Colonic mucosa (tissue), 4 donors: Measurements from ENCODE around the gene ZNF580. TPM values are rescaled to one million over a fixed set of nuclear protein-coding genes. Genes with fewer than 3 reads are reported as not detected.

ENCODE experiments used
- DNase-seq: peaks from one replicate; pipeline ENCODE4 v3.0.0-alpha.2; 2020
- H3K27ac ChIP-seq: fragments of 200-600 bp; one replicate; pipeline ENCODE4 v1.8.0; 2021
- H3K27me3 ChIP-seq: fragments of 200-600 bp; one replicate; pipeline ENCODE4 v1.8.0; 2021
- H3K36me3 ChIP-seq: fragments of 200-600 bp; one replicate; pipeline ENCODE4 v1.8.0; 2021
- H3K4me1 ChIP-seq: fragments of 200-600 bp; one replicate; pipeline ENCODE4 v1.8.0; 2021; ENCODE audit warnings: mild to moderate bottlenecking
- H3K4me3 ChIP-seq: fragments of 200-600 bp; one replicate; pipeline ENCODE4 v1.8.0; 2021
- H3K9ac ChIP-seq, 2 donors: one replicate each; pipeline ENCODE4 v1.7.0; 2013; ENCODE audit warnings: control low read depth in 2 of 2, low read depth in 2 of 2, low read length in 2 of 2
- H3K9me3 ChIP-seq: fragments of 200-600 bp; one replicate; pipeline ENCODE4 v1.8.0; 2021
- CTCF ChIP-seq: fragments of 200-600 bp; IDR thresholded peaks from one replicate; pipeline ENCODE4 v1.8.0; 2022; ENCODE audit warnings: antibody characterized with exemption, mild to moderate bottlenecking
- intact Hi-C: fragments of 100-400 bp; cut with DNase I; formaldehyde crosslinking; loops from one replicate; pipeline ENCODE4 v1.14.1; 2022
- total RNA-seq, 2 donors: library from RNA; stranded (reverse); fragmentation: NEBNext Ultra II Directional in 1 of 2; extraction: Animal tissue kit (Norgen Biotek cat#: 25700) in 1 of 2; gene quantifications; one replicate each; pipeline ENCODE4 v1.2.1, GENCODE V29; 2021
- donor health status: healthy.
- donor health status: DM: no; HTN: no; CAD: no.
- donor health status: DM: no; HTN: no; CAD: no.

ZNF580 gene
- total RNA-seq, 2 donors from 2014 or later, result 18.0 to 28.6 TPM

DNA sequence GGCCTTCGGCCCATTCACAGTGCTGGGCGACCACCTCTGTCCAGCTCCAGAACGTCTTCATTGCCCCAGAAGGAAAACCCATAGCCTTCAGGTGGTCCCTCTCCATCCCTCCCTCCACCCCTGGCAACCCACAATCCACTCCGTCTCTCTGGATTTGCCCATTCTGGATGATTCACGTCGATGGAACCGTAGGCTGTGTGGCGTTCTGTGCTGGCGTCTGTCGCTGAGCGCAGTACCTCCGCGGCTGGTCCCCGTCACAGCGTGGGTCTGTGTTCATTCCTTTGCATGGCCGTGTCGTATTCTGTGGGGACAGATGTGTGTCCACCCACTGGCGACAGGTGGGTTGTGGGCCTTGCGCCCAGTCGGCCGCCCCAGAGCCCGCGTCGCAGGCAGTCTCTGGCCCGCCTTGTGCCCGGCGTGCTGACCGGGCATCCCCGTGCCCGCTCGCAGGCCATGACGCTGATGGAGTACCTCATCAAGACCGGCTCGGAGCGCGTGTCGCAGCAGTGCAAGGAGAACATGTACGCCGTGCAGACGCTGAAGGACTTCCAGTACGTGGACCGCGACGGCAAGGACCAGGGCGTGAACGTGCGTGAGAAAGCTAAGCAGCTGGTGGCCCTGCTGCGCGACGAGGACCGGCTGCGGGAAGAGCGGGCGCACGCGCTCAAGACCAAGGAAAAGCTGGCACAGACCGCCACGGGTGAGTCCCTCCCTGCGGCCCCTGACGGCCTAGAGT is 44.3 kb downstream of the ZNF580 start:
- Histone ChIP-seq H3K9me3 (no peaks in the 10 kb centered on the region), H3K9ac (peak overlapping the region in 1 of 2 donors; percentile 78), H3K4me3 (no peak overlapping the region), H3K4me1 (peaks cover 42% of the 10 kb centered on the region), H3K27ac (peak overlapping the region; percentile 89), H3K36me3 (peaks cover 17% of the 10 kb centered on the region), H3K27me3 (no peaks in the 10 kb centered on the region)
- TF ChIP-seq CTCF, result no peak
- intact Hi-C loops, result no loop called here
- DNase-seq, result no peak

DNA sequence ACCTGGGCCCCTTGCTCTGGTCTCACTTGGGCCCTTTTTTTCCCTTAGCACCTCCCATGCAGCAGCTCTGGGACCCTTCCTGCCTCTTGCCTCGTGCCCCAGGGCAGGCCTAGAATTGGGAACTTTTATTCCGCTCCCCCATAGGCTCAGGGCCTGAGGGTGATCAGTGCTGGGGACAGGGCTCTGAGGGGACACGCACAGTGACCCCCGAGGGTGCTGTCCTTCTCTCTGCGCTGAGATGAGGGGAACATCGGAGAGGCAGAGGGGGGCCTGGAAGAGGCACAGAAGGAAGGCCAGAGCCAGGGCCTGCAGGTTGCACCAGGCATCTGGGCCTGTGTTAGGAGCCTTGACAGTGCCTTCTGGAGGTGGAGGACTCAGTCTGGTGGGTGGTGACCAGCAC is 45.0 kb downstream of the ZNF580 start:
- DNase-seq, result no peak
- TF ChIP-seq CTCF, result no peak
- no peaks in the 10 kb centered on the region for H3K27me3 ChIP-seq
- no peaks in the 10 kb centered on the region for H3K9me3 ChIP-seq
- intact Hi-C loops, result no loop called here
- no peak overlapping the region for H3K27ac ChIP-seq
- peaks cover 42% of the 10 kb centered on the region for H3K4me1 ChIP-seq
- peak overlapping the region in 1 of 2 donors; percentile 7 for H3K9ac ChIP-seq
- H3K4me3 ChIP-seq, result no peak overlapping the region
- H3K36me3 ChIP-seq, result peaks cover 23% of the 10 kb centered on the region

DNA sequence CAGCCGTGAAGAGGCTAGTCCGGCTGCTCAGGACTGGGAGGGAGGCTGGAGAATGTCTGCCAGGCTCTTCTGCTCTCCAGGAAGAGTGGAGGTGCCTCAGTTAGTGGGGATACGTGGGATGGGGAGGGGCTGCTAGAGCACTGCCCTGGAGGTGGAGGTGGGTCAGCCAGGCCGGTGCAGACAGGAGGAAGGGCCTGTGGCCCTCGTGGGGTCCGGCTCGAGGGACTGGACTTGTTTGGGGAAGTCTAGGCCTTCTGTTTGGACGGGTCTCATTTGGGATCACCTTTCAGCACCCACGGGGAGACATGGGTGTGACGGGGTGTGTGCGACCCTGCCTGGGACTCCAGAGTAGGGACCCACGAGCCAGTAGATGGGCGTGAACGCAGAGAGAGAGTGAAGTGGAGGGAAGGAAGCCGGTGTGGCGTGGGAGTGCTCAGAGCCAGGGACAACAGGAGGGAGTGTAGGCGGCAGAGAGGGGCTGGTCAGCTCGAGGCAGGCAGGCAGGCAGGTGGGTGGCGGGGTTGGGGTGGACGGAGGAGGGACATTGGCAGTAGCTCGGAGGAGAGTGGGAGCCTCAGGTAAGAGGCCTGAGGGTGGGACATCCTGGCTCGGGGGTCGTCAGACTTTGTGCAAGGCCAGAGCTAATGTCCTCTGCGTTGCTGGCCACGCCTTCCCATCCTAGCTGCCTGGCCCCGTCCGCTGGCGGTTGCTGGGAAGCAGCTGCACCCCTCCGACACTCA is 45.7 kb downstream of the ZNF580 start:
- no peak for TF ChIP-seq CTCF
- Histone ChIP-seq H3K27me3 (no peaks in the 10 kb centered on the region), H3K4me1 (peaks cover 42% of the 10 kb centered on the region), H3K4me3 (no peak overlapping the region), H3K27ac (peak overlapping the region; percentile 82), H3K9me3 (no peaks in the 10 kb centered on the region), H3K9ac (peak overlapping the region in 1 of 2 donors; percentile 80), H3K36me3 (peaks cover 28% of the 10 kb centered on the region)
- intact Hi-C loops, result no loop called here
- no peak for DNase-seq

GRCh38 chr19:55687281-55688201 is 46.7 kb downstream of the ZNF580 start:
- Histone ChIP-seq H3K9me3 (no peaks in the 10 kb centered on the region), H3K4me1 (peaks cover 39% of the 10 kb centered on the region), H3K27ac (peak overlapping the region; percentile 82), H3K4me3 (no peak overlapping the region), H3K9ac (peak overlapping the region; percentile 52 to 80), H3K36me3 (peaks cover 33% of the 10 kb centered on the region), H3K27me3 (no peaks in the 10 kb centered on the region)
- DNase-seq, result peak; percentile 83
- TF ChIP-seq CTCF, result no peak
- intact Hi-C loops, result no loop called here
